ENCODE data around the gene SPAG17. TPM values are rescaled to one million over a fixed set of nuclear protein-coding genes. Genes with fewer than 3 reads are reported as not detected.

Gene SPAG17
- total RNA-seq, 2 experiments from 2014 or later: not detected

DNA sequence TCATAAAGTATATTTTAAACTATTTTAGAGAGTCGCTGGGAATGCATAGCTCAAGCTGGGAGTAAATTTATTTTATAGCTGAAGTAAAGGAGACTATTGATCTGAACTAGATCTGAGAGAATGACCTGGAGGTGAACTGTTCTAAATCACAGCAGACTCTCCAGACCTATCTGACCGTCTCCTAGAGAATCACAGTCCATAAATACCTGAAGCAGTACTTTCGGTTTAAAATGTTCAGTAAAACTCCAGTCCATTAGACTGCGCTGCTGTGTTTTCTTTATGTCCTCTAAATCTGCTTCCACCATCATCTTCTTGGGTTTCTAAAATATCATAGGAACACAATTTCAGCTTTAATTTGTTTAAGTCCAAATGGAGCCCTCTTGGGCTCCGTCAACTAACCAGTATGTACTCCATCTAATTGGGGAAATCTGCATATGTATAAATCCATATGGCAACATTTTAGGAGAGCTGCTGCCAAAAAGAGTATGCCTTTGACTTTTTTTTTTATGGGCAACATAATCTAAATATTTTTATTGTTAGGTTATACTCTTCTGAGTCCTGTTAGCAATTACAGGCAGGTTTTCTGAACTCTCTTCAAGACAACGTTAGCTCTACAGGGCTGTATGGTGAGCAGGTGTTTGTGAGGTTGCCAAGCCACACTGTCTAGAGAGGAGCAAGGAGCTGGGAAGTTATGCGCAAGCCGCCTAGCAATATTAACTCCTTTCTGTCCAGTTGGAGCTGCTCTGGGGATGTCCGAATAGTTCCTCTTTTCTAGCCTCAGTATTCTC lies 111.2 kb downstream of the SPAG17 start:
- no peak overlapping the region for H3K4me2 ChIP-seq (ENCODE audit: low read length)
- ChIA-PET POLR2A (interaction anchor here (0.9 kb wide), 1 partner anchor 46 kb away, joined by 3 read pairs; no protein-coding TSS in a partner anchor), CTCF (ENCODE audit: unreplicated experiment) (no interaction called here)
- no peaks in the 10 kb centered on the region for H4K20me1 ChIP-seq (ENCODE audit: insufficient read depth, low read length)
- TF ChIP-seq, protein P1, sequence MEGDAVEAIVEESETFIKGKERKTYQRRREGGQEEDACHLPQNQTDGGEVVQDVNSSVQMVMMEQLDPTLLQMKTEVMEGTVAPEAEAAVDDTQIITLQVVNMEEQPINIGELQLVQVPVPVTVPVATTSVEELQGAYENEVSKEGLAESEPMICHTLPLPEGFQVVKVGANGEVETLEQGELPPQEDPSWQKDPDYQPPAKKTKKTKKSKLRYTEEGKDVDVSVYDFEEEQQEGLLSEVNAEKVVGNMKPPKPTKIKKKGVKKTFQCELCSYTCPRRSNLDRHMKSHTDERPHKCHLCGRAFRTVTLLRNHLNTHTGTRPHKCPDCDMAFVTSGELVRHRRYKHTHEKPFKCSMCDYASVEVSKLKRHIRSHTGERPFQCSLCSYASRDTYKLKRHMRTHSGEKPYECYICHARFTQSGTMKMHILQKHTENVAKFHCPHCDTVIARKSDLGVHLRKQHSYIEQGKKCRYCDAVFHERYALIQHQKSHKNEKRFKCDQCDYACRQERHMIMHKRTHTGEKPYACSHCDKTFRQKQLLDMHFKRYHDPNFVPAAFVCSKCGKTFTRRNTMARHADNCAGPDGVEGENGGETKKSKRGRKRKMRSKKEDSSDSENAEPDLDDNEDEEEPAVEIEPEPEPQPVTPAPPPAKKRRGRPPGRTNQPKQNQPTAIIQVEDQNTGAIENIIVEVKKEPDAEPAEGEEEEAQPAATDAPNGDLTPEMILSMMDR (conservative IDR thresholded peaks at IDR 0.05; ENCODE audit: low read length): no peak
- TF ChIP-seq EZH2phosphoT487 (IDR thresholded peaks at IDR 0.05; ENCODE audit: borderline replicate concordance, low read depth, low read length): no peak
- no peak overlapping the region for H3K4me3 ChIP-seq (ENCODE audit: low read depth, low read length, poor library complexity, severe bottlenecking)
- intact Hi-C loops (cut with micrococcal nuclease; ENCODE audit: unreplicated experiment): no loop called here
- no peak overlapping the region for H2AFZ ChIP-seq (ENCODE audit: low read length)
- no peaks in the 10 kb centered on the region for H3K9me2 ChIP-seq (ENCODE audit: insufficient read depth, low read length)
- H3K79me2 ChIP-seq (ENCODE audit: insufficient read depth, low read depth, low read length): no peaks in the 10 kb centered on the region
- H3K27ac ChIP-seq (ENCODE audit: low read depth, low read length, poor library complexity, severe bottlenecking): no peak overlapping the region
- DNase-seq (ENCODE audit: low spot score): no peak
- H3K36me3 ChIP-seq (ENCODE audit: insufficient read depth, low read length): no peaks in the 10 kb centered on the region
- H3K9me3 ChIP-seq (ENCODE audit: low read length): no peaks in the 10 kb centered on the region
- no peaks in the 10 kb centered on the region for H3K4me1 ChIP-seq (ENCODE audit: insufficient read depth, low read length, poor library complexity, severe bottlenecking)
- BruUV-seq (replicated peaks): no TSS peak

DNA sequence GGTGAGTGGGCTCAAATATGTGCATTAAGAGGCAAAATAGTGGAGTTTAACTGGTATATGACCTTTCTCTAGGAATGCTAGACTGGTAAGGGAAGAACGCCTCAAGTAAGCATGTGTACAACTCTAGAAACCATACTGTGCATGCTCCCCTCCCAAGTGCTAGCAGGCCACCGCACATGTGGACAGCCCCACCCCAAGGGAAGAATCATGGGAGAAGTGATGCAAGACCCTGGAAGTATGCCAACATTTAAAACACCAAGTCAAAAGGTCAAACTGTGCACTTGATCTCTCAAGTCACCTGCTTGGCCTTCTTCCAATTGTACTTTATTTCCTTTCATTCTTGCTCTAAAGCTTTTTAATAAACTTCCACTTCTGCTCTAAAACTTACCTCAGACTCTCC lies 135.0 kb downstream of the SPAG17 start:
- BruUV-seq (replicated peaks): no TSS peak
- DNase-seq (ENCODE audit: low spot score): no peak
- H3K9me3 ChIP-seq (ENCODE audit: low read length): no peaks in the 10 kb centered on the region
- no peaks in the 10 kb centered on the region for H3K79me2 ChIP-seq (ENCODE audit: insufficient read depth, low read depth, low read length)
- no peaks in the 10 kb centered on the region for H3K36me3 ChIP-seq (ENCODE audit: insufficient read depth, low read length)
- no peak overlapping the region for H2AFZ ChIP-seq (ENCODE audit: low read length)
- no peak overlapping the region for H3K27ac ChIP-seq (ENCODE audit: low read depth, low read length, poor library complexity, severe bottlenecking)
- no peaks in the 10 kb centered on the region for H4K20me1 ChIP-seq (ENCODE audit: insufficient read depth, low read length)
- ChIA-PET CTCF (ENCODE audit: unreplicated experiment) (no interaction called here), POLR2A (no interaction called here)
- no peak overlapping the region for H3K4me2 ChIP-seq (ENCODE audit: low read length)
- intact Hi-C loops (cut with micrococcal nuclease; ENCODE audit: unreplicated experiment): no loop called here
- H3K4me1 ChIP-seq (ENCODE audit: insufficient read depth, low read length, poor library complexity, severe bottlenecking): no peaks in the 10 kb centered on the region
- no peak overlapping the region for H3K4me3 ChIP-seq (ENCODE audit: low read depth, low read length, poor library complexity, severe bottlenecking)
- no peaks in the 10 kb centered on the region for H3K9me2 ChIP-seq (ENCODE audit: insufficient read depth, low read length)
- no peak for TF ChIP-seq EZH2phosphoT487 (IDR thresholded peaks at IDR 0.05; ENCODE audit: borderline replicate concordance, low read depth, low read length)
- TF ChIP-seq, protein P1 (conservative IDR thresholded peaks at IDR 0.05; ENCODE audit: low read length): no peak

DNA sequence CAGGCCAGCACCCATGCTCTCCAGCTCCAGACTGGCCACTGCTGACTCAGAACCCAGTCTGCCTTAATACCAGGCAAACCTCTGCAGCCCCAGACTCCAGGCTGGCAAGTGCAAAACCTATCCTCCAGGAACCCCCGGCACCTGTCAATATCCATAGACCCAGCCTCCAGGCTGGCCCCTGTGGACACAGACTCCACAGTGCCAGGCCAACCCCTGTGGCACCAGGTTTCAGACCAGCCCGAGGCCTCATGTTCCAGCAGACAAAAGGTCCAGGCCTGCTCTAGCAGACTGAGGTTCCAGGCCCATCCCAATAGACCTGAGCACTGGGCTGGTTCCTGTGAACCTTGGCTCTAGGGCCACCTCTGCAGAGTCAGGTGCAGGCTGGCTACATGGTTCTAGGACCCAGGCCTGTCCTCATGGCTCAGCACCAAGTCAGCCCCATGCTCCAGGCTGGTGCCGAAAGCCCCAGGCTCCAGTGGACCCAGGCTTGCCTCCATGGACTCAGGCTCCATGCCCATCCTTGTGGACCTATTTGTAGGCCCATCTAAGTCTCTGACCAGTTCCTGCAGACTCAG lies 137.3 kb downstream of the SPAG17 start:
- Histone ChIP-seq H3K36me3 (ENCODE audit: insufficient read depth, low read length) (no peaks in the 10 kb centered on the region), H3K4me2 (ENCODE audit: low read length) (no peak overlapping the region), H3K27ac (ENCODE audit: low read depth, low read length, poor library complexity, severe bottlenecking) (no peak overlapping the region), H3K4me3 (ENCODE audit: low read depth, low read length, poor library complexity, severe bottlenecking) (no peak overlapping the region), H3K4me1 (ENCODE audit: insufficient read depth, low read length, poor library complexity, severe bottlenecking) (no peaks in the 10 kb centered on the region), H3K79me2 (ENCODE audit: insufficient read depth, low read depth, low read length) (no peaks in the 10 kb centered on the region), H3K9me3 (ENCODE audit: low read length) (no peaks in the 10 kb centered on the region), H3K9me2 (ENCODE audit: insufficient read depth, low read length) (no peaks in the 10 kb centered on the region), H4K20me1 (ENCODE audit: insufficient read depth, low read length) (no peaks in the 10 kb centered on the region), H2AFZ (ENCODE audit: low read length) (no peak overlapping the region)
- CTCF ChIA-PET (ENCODE audit: unreplicated experiment): no interaction called here
- no peak for TF ChIP-seq EZH2phosphoT487 (IDR thresholded peaks at IDR 0.05; ENCODE audit: borderline replicate concordance, low read depth, low read length)
- TF ChIP-seq, protein P1 (conservative IDR thresholded peaks at IDR 0.05; ENCODE audit: low read length): no peak
- no peak for DNase-seq (ENCODE audit: low spot score)
- BruUV-seq (replicated peaks): no TSS peak
- intact Hi-C loops (cut with micrococcal nuclease; ENCODE audit: unreplicated experiment): no loop called here
- POLR2A ChIA-PET: no interaction called here

All from OCI-LY7 (cell line).